Measurements from ENCODE around the gene ABCA4.

Gene ABCA4

DNA sequence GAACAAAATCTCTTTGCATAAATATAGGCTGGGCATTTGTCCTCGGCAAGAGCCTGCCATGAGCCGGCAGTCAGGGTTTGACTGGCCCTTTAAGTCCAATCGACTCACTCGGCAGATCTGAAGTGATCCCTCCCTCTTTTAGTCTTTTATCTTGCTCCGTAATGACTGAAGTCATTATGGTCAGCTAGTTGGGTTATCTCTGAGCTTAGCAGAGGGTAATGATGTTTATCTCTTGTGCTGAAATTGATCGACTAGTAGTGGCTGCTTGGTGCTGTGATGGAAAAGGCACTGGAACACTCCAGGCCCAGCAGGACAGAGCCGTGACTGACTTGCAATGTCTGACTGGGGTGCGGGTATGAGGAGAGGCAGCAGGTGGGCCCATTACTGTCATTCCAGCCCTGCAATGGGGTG lies 468 bp upstream of the ABCA4 start:
- peak; percentile 69 for DNase-seq

DNA sequence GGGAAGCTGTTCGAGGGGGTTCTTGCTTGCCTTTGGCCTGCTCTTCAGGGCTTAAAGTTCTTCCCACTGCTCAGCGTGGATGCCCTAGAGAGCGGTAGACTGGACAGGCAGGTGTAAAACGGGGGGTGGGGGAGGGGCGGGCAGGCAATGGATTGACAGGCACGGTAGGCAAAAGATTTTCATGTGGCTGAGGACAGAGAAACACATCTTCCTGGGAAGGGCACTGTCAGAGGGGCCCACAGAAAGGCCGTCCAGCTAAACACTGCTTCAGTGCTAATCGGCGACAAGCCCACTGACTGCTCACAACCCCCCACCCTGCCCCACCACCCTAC lies 412 bp downstream of the ABCA4 start:
- DNase-seq = no peak

GRCh38 chr1:94119796-94120569 lies 965 bp downstream of the ABCA4 start:
- DNase-seq = peak; percentile 38

DNA sequence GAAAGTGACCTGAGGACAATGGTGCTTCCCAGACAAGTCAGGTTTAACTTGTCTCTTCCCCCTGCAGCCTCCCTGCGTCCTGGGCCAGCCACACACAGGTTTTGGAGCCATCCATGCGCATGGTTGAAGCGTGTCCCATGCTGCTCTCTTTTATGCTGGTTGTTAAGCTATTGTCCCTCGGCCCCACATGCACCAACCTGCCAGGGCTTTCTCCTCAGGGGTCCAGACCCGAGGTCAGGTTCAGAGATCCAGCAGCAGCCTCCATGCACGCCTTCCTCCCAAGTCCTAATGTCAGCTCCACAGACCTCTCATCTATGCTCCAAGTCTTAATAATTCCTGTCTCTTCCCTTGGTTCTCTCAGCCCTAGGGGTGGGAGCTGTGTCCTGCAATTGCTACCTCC lies 1.6 kb downstream of the ABCA4 start:
- DNase-seq = peak; percentile 29

DNA sequence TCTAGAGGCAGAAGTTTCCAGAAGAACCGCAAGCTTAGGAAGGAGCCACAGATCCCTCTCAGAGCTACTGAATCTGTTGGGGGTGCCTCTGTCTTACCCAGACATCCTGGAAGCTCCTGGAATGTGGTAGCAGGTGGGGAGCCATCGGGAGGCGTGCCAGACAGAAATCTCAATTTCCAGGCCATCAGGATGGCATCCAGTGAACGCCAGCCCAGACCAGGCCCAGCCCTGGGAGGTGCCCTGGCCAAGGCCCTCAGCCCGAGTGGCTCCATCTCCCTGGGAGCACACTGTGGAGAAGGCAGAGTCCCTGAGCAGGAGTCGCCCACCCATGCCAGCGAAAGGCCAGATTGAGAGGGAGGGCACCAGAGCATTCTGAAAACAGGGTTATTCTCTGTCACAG lies 2.5 kb downstream of the ABCA4 start:
- DNase-seq = no peak

GRCh38 chr1:94118013-94118412 lies 2.9 kb downstream of the ABCA4 start:
- no peak for DNase-seq

DNA sequence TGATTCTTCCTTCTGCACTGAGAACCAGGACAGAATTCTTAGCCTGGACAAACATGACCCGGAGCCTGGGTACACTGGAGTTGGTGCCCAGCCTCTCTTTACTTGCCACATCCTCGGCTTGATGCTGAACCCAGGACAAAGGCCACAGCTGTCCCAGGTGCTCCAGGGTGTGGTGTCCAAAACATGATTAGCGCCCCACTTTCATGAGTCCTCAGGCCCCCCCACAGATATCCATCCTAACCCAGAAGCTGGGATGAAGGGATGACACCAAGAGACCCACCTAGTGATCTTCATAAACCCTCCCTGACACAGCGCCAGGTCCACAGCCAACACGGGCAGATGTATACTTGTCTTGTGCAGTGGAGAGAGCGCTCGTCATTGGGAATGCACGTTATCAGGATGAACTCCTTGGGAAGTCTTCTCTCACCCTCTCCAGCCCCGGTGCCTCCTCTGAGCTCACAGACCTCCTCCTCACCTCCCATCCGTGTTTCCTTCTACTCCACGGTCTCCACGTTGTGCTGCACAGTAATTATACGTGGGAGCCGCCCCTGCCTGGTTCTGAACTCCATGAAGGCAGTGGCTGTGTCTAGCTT lies 3.6 kb downstream of the ABCA4 start:
- DNase-seq = peak; percentile 8

DNA sequence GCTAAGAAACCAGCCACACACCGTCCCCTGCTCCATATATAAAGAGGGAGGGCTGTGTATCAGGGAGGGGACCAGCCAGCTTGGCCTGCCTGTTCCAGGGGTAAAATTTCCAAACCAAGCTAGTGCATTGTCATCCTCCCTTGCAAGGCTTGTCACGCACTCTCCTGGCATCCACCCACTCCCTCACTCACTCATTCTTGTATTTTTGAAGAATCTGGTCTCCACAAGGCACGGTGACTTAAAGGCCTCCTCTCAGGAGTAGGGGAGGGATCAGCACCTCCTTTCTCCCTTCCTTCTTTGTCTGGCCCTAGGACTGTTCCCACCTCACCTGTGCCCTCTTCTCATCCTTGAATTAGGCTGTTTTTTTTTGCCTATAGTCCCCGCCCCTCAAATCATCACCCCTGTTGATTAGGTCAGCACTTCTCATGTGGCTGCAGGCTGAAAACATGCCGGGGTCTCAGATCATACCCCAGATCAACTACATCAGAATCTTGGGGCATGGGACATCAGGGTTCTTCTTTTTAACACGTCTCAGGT lies 5.0 kb downstream of the ABCA4 start:
- peak; percentile 19 for DNase-seq

GRCh38 chr1:94115254-94115899 lies 5.6 kb downstream of the ABCA4 start:
- no peak for DNase-seq

GRCh38 chr1:94113589-94114226 lies 7.2 kb downstream of the ABCA4 start:
- DNase-seq = no peak

GRCh38 chr1:94111879-94112278 lies 9.1 kb downstream of the ABCA4 start:
- no peak for DNase-seq

DNA sequence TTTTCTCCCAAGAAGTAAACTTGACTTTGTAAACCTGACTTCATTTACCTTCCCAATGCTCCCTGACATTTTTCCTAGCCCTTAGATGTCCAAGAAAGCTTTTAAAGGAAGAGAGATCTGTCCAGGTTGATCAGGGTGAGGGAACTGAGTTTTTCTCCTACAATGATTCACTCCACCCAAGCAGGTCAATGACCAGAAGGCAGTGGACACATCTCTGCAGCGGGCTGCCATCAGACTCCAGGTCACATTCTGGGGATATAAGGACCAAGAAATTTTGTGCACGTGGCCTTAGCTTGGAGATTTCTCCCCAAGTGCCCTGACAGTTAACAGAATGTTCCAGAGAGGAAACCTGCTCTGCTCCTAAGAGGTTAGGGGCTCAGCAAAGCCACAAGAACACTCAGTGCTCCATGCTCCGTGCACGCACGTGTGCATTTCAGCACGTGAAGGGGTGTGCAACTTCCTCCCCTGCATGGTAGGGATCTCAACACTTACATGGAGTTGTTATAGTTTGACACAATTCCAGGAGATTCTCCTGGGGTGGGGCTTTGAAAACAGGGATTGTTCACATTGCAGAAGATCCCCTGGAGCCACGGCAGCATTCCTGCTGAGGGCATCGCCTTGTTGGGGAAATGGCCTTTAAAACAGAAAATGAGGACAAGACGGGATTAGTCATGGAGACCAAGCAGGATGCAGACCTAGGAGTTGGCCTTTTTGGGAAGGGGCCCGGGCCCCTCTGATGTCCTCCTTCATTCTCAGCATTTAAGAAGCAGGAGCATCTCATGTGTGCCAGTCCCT lies 9.8 kb downstream of the ABCA4 start:
- DNase-seq = no peak

DNA sequence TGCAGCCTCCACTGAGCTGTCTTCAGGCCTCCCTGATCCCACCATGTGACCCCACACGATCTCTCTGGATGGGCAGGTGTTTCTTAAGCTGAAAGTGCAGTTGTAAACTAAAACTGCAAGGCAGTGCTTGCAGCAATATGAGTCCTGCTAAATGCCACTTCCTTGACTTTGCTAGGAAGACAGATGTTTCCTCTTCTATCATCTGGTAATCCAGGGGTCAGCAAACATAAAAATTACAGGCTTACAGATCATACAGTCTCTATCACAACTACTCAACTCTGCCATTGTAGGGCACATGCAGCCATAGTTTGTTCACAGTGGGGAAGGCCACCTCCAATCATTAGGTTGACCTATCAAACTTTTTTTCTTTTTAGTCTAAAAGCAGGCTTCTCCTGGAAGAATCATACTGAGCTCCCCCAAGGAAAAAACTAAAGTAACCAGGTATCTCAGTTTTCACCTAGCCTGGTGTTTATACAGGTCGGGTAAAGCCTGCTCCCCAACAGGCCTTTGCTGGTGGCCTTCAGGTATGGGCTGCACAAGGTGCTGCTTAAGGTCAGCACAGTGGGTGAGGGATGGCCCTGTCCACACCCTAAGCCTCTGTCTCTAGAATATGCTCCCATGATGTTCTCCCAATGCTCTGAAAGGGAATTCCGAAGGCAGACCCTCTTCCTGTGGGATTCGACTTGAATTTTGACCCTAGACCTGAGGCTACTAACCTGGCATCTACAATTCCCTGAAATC lies 10.8 kb downstream of the ABCA4 start:
- no peak for DNase-seq

- no peak for DNase-seq
Measured at GRCh38 chr1:94109478-94109877, 11.5 kb downstream of the ABCA4 start.

GRCh38 chr1:94107141-94107540 lies 13.8 kb downstream of the ABCA4 start:
- DNase-seq = no peak

DNA sequence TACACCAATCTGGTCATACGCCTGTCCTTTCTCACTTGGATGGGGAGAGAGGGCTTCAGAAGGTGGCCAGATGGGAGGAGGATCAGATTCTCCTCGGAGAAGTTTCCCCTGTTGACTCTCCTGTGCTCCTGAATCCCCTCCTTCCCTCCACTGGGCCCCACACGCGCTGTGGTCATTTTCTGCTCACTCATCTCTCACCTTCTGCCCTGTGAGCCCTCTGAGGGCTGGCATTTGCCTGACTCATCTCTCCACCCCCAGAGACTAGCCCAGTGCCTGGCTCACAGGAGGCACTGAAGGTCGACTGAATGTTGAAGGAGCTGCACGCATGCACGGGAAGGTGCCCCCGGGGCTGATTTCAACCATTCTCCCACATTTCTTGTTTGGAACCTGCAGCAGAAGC lies 14.2 kb downstream of the ABCA4 start:
- DNase-seq = no peak

GRCh38 chr1:94105957-94106529 lies 14.9 kb downstream of the ABCA4 start:
- DNase-seq = no peak

DNA sequence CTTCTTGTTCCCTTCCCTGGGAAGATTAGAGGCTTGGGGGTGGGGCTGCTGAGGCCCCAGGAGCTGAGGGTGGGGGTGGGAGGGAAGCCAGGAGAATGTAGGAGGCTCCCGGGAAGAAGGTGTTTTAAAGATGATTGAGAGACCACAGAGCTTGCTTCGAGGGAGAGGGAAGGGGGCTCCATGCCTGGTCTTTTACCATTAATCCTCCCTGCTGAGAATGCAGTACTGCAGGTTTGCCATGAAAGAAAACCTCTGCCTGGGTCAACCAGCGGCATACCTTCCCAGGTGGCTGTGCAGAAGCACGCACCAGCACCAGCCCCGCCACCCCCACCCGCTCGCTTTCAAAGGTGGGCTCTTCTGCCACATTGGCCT lies 15.4 kb downstream of the ABCA4 start:
- no peak for DNase-seq

DNA sequence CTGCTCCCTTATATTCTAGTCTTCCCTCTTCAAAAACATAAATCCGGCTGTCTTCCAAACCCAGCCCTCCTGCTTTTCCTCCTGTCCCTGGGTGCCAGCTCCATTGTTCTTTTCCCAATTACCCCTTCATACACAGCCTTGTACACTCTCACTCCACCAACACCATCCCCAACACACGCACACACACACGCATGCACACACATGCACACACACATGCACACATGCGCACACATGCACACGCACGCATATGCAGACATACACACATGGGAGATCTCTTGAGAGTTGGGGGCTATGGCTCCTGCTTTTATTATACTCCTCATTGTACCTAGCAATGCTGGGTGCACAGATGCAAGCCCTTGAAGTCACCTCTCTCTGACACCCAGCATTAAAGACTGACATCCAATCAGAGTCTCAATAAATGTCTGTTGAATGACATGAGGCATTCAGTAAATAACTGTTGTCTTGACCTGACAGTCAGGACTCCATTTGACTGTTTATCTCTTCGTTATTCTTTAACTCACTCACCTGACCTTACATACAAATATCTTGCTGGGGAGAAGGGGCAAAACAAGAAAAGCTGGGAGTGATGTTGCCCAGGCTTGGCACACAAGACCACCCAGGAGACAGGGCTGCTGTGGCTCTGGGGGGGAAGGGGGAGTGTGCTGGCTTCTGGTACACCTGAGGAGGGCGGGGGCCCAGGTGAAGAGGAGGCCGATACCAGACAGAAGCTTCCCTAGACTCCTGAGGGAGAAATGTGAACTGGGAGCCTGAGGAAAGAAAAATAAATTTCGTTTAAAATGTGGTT lies 16.0 kb downstream of the ABCA4 start:
- no peak for DNase-seq

DNA sequence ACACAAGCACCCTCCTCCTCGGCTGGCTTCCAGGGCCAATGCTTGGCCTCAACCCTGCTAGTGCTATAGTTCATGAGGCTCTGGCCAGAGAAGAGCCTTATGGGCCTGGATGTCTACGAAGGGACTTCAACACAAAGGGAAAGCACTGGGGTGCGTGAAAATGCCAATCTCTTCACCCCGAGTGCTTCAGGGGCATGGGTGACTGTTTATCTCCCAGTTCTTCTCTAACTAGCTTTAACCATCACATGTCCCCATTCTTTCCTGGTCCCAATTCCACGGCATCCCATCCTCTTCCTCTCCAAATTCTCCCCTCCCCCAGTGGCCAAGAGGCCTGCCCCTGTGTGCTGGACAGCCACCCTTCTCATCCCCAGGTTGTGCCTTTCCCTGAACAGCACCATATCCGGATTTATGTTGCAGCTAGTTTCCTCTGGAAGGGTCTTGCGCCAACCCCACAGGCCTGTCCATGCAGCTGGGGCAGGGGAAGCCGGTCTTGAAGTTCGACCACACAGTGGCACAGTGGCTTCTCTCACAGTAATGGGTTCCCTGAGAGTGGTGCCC lies 16.7 kb downstream of the ABCA4 start:
- DNase-seq = no peak

GRCh38 chr1:94103608-94104007 lies 17.3 kb downstream of the ABCA4 start:
- DNase-seq = no peak

Measured in retina (tissue), 1 donor.